Measurements from ENCODE around the gene ZNF418.
A peak's percentile ranks its signal among the peaks of the same experiment; 100 is the strongest.
"Not testable (repeated sequence)": the region's sequence is repeated elsewhere in the genome, so short reads cannot be mapped to it uniquely, and the experiment has no call there.

ZNF418 gene

DNA sequence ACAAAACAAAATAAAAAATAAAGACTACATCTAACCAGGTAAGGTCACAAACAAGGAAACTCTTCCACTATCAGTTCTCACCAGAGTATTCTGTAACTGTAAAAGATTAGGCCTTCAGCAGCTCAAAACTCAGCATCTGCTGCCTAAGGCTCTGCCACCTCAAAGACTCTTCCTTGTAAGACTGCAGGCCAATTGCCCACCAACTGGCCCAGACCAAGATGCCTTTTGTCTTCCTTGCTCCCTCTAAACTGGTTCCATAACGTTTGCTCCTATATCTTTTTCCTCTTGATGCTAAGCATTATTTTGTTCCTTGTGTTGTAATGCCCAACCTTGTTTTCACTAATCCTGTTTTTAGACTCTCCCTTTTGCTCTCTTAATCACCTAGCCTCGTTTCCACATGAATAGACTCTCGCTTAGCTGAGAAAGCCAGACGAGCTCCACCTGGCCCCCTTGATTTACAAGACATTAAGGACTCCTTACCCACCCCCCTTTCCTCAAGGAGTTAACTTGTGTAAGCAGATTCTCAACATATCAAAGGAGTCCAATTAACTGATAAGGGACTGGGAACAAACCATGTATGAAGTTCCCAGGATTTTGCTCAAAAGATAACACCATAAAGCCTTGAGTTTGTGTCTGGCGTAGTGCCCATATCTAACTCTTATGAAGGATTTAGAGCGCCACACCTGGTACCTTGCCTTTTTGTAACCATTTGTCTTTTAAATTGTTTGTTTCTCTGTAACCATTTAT is 47.8 kb downstream of the ZNF418 start:
- peaks cover 7% of the 10 kb centered on the region for H3K4me1 ChIP-seq (ENCODE audit: insufficient read depth, poor library complexity, severe bottlenecking)
- H3K9me3 ChIP-seq (ENCODE audit: severe bottlenecking), result peaks cover 3% of the 10 kb centered on the region
- peak overlapping the region; percentile 48 for H3K4me3 ChIP-seq (ENCODE audit: severe bottlenecking)
- no peak for DNase-seq (ENCODE audit: low spot score)
- no peak overlapping the region for H3K27ac ChIP-seq (ENCODE audit: poor library complexity, severe bottlenecking)
- no peak for ATAC-seq (ENCODE audit: low read depth)
- peaks cover 29% of the 10 kb centered on the region for H3K36me3 ChIP-seq (ENCODE audit: low read depth)
- H3K27me3 ChIP-seq (ENCODE audit: insufficient read depth, poor library complexity, severe bottlenecking), result no peaks in the 10 kb centered on the region
- TF ChIP-seq CTCF (IDR thresholded peaks at IDR 0.05; ENCODE audit: poor library complexity, severe bottlenecking), result no peak

GRCh38 chr19:57886046-57886445 is 49.2 kb downstream of the ZNF418 start:
- H3K4me3 ChIP-seq (ENCODE audit: severe bottlenecking), result no peak overlapping the region
- no peaks in the 10 kb centered on the region for H3K27me3 ChIP-seq (ENCODE audit: insufficient read depth, poor library complexity, severe bottlenecking)
- peaks cover 3% of the 10 kb centered on the region for H3K9me3 ChIP-seq (ENCODE audit: severe bottlenecking)
- DNase-seq (ENCODE audit: low spot score) (no peak), ATAC-seq (ENCODE audit: low read depth) (no peak)
- H3K36me3 ChIP-seq (ENCODE audit: low read depth), result peaks cover 29% of the 10 kb centered on the region
- H3K27ac ChIP-seq (ENCODE audit: poor library complexity, severe bottlenecking), result no peak overlapping the region
- no peak for TF ChIP-seq CTCF (IDR thresholded peaks at IDR 0.05; ENCODE audit: poor library complexity, severe bottlenecking)
- peaks cover 7% of the 10 kb centered on the region for H3K4me1 ChIP-seq (ENCODE audit: insufficient read depth, poor library complexity, severe bottlenecking)

DNA sequence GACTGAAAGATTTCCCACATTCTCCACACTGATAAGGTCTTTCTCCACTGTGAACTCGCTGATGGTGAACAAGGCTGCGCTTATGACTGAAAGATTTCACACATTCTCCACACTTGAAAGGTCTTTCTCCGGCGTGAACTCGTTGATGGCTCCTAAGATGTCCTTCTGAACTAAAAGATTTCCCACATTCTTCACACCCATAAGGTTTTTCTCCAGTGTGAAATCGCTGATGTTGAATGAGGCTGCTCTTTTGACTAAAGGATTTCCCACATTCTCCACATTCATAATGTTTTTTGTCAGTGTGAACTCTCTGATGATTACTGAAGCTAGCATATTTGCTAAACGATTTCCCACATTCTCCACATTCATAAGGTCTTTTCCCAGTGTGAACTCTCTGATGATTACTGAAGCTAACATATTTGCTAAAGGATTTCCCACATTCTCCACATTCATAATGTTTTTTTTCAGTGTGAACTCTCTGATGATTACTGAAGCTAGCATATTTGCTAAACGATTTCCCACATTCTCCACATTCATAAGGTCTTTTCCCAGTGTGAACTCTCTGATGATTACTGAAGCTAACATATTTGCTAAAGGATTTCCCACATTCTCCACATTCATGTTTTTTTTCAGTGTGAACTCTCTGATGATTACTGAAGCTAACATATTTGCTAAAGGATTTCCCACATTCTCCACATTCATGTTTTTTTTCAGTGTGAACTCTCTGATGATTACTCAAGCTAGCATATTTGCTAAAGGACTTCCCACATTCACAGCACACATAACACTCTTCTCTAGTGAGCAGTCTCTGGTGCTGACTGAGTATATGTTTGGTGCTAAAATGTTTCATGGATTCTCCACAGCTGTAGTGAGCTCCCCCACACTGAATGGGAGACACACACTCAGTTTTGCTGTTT is 61.1 kb downstream of the ZNF418 start:
- not testable (repeated sequence) for H3K4me3 ChIP-seq (ENCODE audit: severe bottlenecking); H3K4me1 ChIP-seq (ENCODE audit: insufficient read depth, poor library complexity, severe bottlenecking)
- peaks cover 12% of the 10 kb centered on the region for H3K9me3 ChIP-seq (ENCODE audit: severe bottlenecking)

DNA sequence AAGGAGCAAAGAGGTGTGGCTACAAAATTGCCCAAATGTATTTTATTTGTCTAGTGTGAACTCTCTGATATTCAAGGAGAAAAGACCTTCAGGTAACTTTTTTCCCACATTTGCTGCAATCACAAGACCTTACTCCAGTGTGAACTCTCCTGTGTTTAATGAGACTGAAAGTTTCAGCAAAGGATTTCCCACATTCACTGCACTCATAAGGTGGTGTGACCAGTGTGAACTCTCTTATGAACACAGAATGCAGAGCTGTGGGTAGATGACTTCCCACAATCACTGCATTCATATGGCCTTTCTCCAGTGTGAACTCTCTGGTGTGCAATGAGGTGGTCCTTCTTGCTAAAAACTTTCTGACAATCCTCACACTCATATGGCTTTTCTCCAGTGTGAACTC is 62.8 kb downstream of the ZNF418 start:
- Histone ChIP-seq H3K27me3 (ENCODE audit: insufficient read depth, poor library complexity, severe bottlenecking) (no peaks in the 10 kb centered on the region), H3K4me3 (ENCODE audit: severe bottlenecking) (no peak overlapping the region), H3K4me1 (ENCODE audit: insufficient read depth, poor library complexity, severe bottlenecking) (no peaks in the 10 kb centered on the region), H3K36me3 (ENCODE audit: low read depth) (peaks cover 45% of the 10 kb centered on the region), H3K27ac (ENCODE audit: poor library complexity, severe bottlenecking) (no peak overlapping the region), H3K9me3 (ENCODE audit: severe bottlenecking) (peaks cover 23% of the 10 kb centered on the region)
- ATAC-seq (ENCODE audit: low read depth), result no peak
- no peak for TF ChIP-seq CTCF (IDR thresholded peaks at IDR 0.05; ENCODE audit: poor library complexity, severe bottlenecking)
- DNase-seq (ENCODE audit: low spot score), result no peak

More for the DNA sequence above, 61.1 kb downstream of the ZNF418 start:
- peaks cover 37% of the 10 kb centered on the region for H3K36me3 ChIP-seq (ENCODE audit: low read depth)
- DNase-seq (ENCODE audit: low spot score); H3K27me3 ChIP-seq (ENCODE audit: insufficient read depth, poor library complexity, severe bottlenecking); H3K27ac ChIP-seq (ENCODE audit: poor library complexity, severe bottlenecking); ATAC-seq (ENCODE audit: low read depth): not testable (repeated sequence)

Measured in RWPE2 (cell line).